SU-DHL-6 (cell line): Measurements from ENCODE around the gene CYP11A1.

ENCODE experiments used
- H2AFZ ChIP-seq: fragments of 200-600 bp; sonication (generic); 2 replicates; pipeline ENCODE4 v1.6.1; 2014; ENCODE audit warnings: low read depth, mild to moderate bottlenecking, moderate library complexity, mixed read lengths, antibody characterized with exemption, low read length; ENCODE audit not compliant: severe bottlenecking
- H3F3A ChIP-seq: fragments of 200-600 bp; shearing (Covaris generic); 2 replicates; pipeline ENCODE4 v1.6.0; 2016; ENCODE audit warnings: antibody characterized with exemption, mild to moderate bottlenecking; ENCODE audit not compliant: insufficient read depth
- H3K27ac ChIP-seq: fragments of 200-600 bp; sonication (generic); 2 replicates; pipeline ENCODE4 v1.5.1; 2016; ENCODE audit warnings: low read depth, mild to moderate bottlenecking, low read length, moderate library complexity, mixed read lengths
- H3K27me3 ChIP-seq: fragments of 200-600 bp; sonication (generic), shearing (Covaris generic); 2 replicates; pipeline ENCODE4 v1.6.0; 2014; ENCODE audit warnings: mild to moderate bottlenecking, low read length
- H3K36me3 ChIP-seq: fragments of 200-600 bp; sonication (generic); 2 replicates; pipeline ENCODE4 v1.6.1; 2014; ENCODE audit warnings: mild to moderate bottlenecking, low read length, mixed read lengths
- H3K4me2 ChIP-seq: fragments of 300-600, 200-600 bp; shearing (Covaris generic), sonication (generic); 2 replicates; pipeline ENCODE4 v1.6.0; 2014; ENCODE audit warnings: low read length, low read depth, mild to moderate bottlenecking; ENCODE audit not compliant: poor library complexity, severe bottlenecking
- H3K4me3 ChIP-seq: fragments of 200-600 bp; sonication (generic); 2 replicates; pipeline ENCODE4 v1.5.1; 2014; ENCODE audit warnings: antibody characterized with exemption, low read length, mild to moderate bottlenecking, mixed read lengths; ENCODE audit not compliant: insufficient read depth, poor library complexity, severe bottlenecking
- H3K79me2 ChIP-seq: fragments of 200-600 bp; sonication (generic); 2 replicates; pipeline ENCODE4 v1.6.1; 2014; ENCODE audit warnings: mild to moderate bottlenecking, low read length, moderate library complexity; ENCODE audit not compliant: insufficient read depth
- H3K9ac ChIP-seq: fragments of 200-600 bp; sonication (generic); 2 replicates; pipeline ENCODE4 v1.7.0; 2014; ENCODE audit warnings: mild to moderate bottlenecking, low read length
- H3K9me2 ChIP-seq: fragments of 200-600 bp; sonication (generic); replicated peaks from 2 replicates; pipeline ENCODE4 v1.6.1; 2014; ENCODE audit warnings: low read length; ENCODE audit not compliant: insufficient read depth
- H3K9me3 ChIP-seq: fragments of 200-600 bp; sonication (generic); 2 replicates; pipeline ENCODE4 v1.6.1; 2014; ENCODE audit warnings: low read length, mixed read lengths; ENCODE audit not compliant: insufficient read depth
- H4K20me1 ChIP-seq: fragments of 200-600 bp; sonication (generic); 2 replicates; pipeline ENCODE4 v1.6.1; 2014; ENCODE audit warnings: low read depth, mild to moderate bottlenecking, antibody characterized with exemption, low read length, moderate library complexity, mixed read lengths
- EZH2phosphoT487 ChIP-seq: fragments of 200-600 bp; sonication (generic), shearing (Covaris generic); conservative IDR thresholded peaks from 2 replicates; pipeline ENCODE4 v1.6.1; 2018; ENCODE audit warnings: mild to moderate bottlenecking, antibody characterized with exemption, low read length, moderate library complexity, mixed read lengths
- TF ChIP-seq, protein P1 (sequence below): fragments of 200-600 bp; sonication (generic); IDR thresholded peaks from one replicate; pipeline ENCODE4 v1.5.1; 2017; ENCODE audit warnings: antibody characterized with exemption, mild to moderate bottlenecking, low read length, moderate library complexity; ENCODE audit not compliant: insufficient read depth, poor library complexity, severe bottlenecking

Gene CYP11A1

GRCh38 chr15:74368121-74368520, 675 bp upstream of the CYP11A1 start:
- no peak for TF ChIP-seq EZH2phosphoT487
- TF ChIP-seq, protein P1, sequence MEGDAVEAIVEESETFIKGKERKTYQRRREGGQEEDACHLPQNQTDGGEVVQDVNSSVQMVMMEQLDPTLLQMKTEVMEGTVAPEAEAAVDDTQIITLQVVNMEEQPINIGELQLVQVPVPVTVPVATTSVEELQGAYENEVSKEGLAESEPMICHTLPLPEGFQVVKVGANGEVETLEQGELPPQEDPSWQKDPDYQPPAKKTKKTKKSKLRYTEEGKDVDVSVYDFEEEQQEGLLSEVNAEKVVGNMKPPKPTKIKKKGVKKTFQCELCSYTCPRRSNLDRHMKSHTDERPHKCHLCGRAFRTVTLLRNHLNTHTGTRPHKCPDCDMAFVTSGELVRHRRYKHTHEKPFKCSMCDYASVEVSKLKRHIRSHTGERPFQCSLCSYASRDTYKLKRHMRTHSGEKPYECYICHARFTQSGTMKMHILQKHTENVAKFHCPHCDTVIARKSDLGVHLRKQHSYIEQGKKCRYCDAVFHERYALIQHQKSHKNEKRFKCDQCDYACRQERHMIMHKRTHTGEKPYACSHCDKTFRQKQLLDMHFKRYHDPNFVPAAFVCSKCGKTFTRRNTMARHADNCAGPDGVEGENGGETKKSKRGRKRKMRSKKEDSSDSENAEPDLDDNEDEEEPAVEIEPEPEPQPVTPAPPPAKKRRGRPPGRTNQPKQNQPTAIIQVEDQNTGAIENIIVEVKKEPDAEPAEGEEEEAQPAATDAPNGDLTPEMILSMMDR = no peak
- Histone ChIP-seq H3K9ac (no peak overlapping the region), H3K79me2 (no peaks in the 10 kb centered on the region), H3K4me3 (no peak overlapping the region), H3F3A (no peaks in the 10 kb centered on the region), H3K27ac (no peak overlapping the region), H4K20me1 (no peaks in the 10 kb centered on the region), H3K9me3 (no peaks in the 10 kb centered on the region), H3K36me3 (no peaks in the 10 kb centered on the region), H3K27me3 (no peaks in the 10 kb centered on the region), H3K4me2 (no peak overlapping the region), H2AFZ (no peak overlapping the region), H3K9me2 (no peaks in the 10 kb centered on the region)

DNA sequence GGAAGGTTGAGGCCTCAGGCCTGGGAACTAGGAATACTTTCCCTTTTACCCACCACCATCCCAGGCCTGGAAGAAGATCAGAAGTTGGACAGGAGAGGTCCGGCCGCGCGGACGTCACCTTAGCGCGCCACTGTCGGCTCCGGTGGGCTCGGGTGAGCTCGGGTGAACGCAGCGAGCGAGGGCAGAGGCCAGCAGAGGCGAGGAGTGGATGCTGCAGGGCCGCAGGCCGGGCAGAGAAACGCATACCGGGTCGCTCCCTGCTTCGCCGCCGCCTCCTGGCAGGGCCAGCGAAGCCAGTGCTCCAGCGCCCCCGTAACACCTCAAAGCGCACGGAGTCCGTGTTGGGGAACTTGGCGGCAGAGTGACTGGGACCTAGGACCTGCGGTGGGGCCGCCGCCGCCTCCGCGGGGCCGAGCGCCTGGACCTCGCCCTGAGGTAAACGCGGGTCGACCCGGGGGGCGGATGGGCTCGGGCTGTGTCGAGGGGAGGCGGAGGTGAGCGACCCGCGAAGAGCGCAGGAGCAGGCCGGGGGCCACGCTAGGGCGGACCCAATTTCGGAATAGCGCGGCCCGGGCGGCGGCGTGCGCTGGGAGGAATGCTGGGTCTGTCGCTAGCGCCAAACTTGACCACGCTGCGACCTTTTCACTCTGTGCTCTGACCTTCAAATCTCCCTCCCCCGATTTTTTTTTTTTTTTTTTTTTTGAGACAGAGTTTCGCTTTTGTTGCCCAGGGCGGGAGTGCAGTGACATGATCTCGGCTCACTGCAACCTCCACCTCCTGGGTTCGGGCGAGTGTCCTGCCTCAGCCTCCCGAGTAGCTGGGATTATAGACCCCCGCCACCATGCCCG, 1.6 kb downstream of the CYP11A1 start:
- no peaks in the 10 kb centered on the region for H4K20me1 ChIP-seq
- no peaks in the 10 kb centered on the region for H3K9me3 ChIP-seq
- no peak overlapping the region for H3K4me3 ChIP-seq
- no peak overlapping the region for H2AFZ ChIP-seq
- no peaks in the 10 kb centered on the region for H3F3A ChIP-seq
- no peaks in the 10 kb centered on the region for H3K27me3 ChIP-seq
- no peak overlapping the region for H3K4me2 ChIP-seq
- H3K36me3 ChIP-seq = no peaks in the 10 kb centered on the region
- H3K79me2 ChIP-seq = no peaks in the 10 kb centered on the region
- TF ChIP-seq EZH2phosphoT487 = no peak
- TF ChIP-seq, protein P1 = no peak
- H3K27ac ChIP-seq = no peak overlapping the region
- H3K9me2 ChIP-seq = no peaks in the 10 kb centered on the region
- H3K9ac ChIP-seq = no peak overlapping the region

DNA sequence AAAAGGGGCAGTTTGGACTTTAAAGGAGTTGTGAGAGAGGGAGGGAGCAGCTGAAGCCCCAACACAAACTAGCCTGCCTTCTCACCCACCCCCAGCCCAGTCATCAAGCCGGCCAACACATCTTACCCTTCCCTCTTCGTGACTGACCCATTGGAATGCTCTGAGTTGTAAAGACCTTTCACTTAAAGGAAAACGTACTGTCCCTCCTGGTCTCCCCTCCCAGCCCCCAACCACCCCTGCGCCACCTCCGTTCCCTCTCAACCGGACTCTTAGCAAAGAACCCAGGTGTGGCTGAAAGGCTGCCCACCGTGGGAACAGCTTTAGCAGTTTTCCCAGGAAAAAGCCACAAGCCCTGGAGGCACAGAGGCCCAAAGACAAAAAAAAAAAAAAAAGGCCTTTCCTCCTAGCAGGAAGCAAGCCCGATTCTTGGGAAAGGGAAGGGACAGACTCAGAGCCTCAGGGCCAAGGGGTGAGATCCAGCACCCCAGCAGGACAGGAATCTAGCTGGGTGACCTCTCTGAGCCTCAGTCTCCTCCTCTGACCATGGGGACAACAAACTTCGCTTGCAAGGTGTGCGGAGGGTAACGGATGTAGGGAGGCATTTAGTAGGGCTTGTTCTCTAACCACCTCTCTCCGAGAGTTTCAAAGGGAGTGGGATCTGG, 2.4 kb downstream of the CYP11A1 start:
- Histone ChIP-seq H3K4me3 (no peak overlapping the region), H3K4me2 (no peak overlapping the region), H3K36me3 (no peaks in the 10 kb centered on the region), H3F3A (no peaks in the 10 kb centered on the region), H3K27ac (no peak overlapping the region), H3K27me3 (no peaks in the 10 kb centered on the region), H3K9ac (no peak overlapping the region), H3K9me2 (no peaks in the 10 kb centered on the region), H3K9me3 (no peaks in the 10 kb centered on the region), H3K79me2 (no peaks in the 10 kb centered on the region), H4K20me1 (no peaks in the 10 kb centered on the region), H2AFZ (no peak overlapping the region)
- TF ChIP-seq, protein P1 = no peak
- no peak for TF ChIP-seq EZH2phosphoT487
